Stimulated activated CD8-positive, alpha-beta memory T cell treated with anti-CD3 and anti-CD28 coated beads, Interleukin-4, amount 100 ng/mL, for 4 hours (primary cell): Measurements from ENCODE around the gene SLC6A6.
"Not testable (repeated sequence)": the region's sequence is repeated elsewhere in the genome, so short reads cannot be mapped to it uniquely, and the experiment has no call there.

Experiments
- DNase-seq, 2 donors: peaks; one replicate each; pipeline ENCODE4 v3.0.0-alpha.2; 2020; ENCODE audit warnings: low read depth in 2 of 2, low spot score in 1 of 2

SLC6A6 gene

GRCh38 chr3:14434498-14435151 lies 32.2 kb downstream of the SLC6A6 start:
- no peak for DNase-seq

- no peak for DNase-seq
These were observed 33.0 kb downstream of the SLC6A6 start for GRCh38 chr3:14435175-14436014.

GRCh38 chr3:14436954-14437281 lies 34.5 kb downstream of the SLC6A6 start:
- no peak for DNase-seq

- DNase-seq = not testable (repeated sequence)
These were observed 35.3 kb downstream of the SLC6A6 start for GRCh38 chr3:14437705-14438104.

- DNase-seq = no peak
These were observed 35.9 kb downstream of the SLC6A6 start for GRCh38 chr3:14438262-14438661.

DNA sequence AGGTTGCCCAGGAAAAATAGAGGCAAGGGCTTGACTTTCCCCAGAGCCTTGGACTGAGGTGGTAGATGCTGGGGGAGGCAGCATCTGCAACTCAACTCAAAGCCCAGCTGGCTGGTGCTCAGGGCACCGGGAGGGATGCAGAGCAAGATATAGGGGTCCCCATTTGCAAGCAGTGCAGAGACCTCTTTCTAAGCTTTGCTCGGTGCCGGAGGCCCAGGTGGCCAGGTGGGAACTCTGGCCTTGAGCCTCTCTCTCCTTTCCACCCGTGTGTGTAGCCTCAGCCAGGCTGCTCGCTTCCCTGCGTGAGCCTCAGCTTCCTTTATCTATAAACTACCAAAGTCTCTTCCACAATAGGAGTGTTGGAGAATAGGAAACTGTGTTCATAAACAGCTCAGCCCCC lies 36.5 kb downstream of the SLC6A6 start:
- DNase-seq = no peak

- DNase-seq = no peak
These were observed 37.2 kb downstream of the SLC6A6 start for GRCh38 chr3:14439501-14440167.

DNA sequence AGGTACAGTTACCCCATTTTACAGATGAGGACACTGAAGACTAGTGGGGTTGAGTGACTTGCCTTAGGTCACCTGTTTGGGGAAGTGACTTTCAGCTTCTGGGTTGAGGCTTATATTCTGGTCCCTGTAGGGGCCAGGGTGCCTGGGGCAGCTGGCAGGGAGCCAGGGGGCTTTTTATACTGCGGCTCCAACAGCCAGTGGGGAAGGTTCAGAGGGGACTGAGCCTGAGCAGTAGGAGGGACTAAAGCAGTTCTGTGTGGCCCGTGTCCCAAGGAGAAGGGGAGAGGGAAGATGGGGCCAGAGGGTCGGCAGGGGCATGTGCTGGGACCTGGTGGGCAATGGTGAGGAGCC lies 37.7 kb downstream of the SLC6A6 start:
- no peak for DNase-seq

DNA sequence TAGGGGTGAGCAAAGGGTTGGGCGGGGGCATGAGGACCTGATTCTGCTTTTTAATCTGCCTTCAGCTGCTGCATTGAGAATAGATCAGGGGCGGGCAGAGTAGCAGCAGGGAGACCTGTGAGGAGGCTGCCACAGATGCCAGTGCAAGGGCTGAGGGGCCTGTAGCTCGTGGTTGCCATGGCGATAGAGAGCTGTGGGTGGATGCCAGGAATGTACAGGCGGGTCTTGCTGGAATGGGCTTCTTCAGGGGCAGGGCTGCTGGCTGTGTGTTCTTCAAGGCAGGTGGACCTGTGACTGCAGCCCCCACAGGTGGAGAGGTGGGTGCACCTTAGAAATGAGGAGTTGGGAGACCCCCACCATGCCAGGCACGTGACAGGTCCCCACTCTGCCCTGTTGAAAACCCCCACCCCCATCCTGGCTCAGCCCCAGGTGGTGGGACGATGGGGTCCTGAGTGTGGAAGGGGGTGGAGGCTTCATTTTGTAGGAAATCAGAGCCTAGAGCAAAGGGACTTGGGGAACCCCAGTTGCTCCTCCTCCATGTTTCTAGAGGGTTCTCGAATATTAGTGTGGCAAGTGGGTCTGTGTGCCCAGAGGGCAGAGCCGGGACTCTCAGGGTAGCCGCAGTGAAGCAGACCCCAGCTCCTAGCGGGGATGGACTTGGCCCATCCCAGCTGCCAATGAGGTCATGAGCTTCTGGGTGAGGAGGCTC lies 38.3 kb downstream of the SLC6A6 start:
- no peak for DNase-seq

- DNase-seq = no peak
These were observed 39.0 kb downstream of the SLC6A6 start for GRCh38 chr3:14441240-14441919.

DNA sequence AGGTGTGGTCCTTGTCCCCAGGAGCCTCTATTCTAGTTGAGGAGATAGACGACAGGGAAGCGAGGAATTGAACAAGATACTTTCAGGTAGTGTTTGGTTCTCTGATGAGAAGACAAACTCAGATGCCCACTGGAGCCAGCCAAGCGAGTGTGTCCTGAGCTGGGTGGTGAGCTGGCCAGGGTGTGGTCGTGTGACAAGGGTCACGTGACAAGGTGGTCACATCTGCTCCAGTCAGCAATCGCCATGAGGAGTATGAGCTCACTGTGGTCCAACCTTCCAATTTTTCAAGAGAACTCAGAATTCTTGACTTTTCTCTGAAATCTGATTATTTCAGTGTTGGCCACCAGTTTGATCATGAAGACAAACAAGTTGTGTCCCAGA lies 39.5 kb downstream of the SLC6A6 start:
- DNase-seq = no peak

DNA sequence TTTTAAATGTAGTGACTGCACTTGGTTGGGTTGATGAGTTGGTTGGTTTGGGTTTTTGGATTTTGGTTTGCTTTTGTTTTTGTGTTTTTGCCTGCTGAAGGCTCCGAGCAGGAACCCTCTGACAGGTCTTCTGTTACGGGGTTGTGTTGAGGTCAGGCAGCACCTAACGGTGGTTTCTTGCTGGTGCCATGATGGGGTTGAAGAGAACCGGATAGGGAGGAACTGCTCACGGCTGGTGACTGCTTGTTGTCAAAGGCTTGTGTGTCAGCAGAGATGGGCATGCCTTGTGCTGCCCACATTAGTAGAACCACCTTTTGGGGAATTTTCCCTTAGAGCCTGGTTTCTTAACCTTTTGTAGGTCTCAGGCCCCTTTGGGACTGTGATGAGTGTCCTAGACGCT lies 42.0 kb downstream of the SLC6A6 start:
- no peak for DNase-seq

GRCh38 chr3:14445773-14446172 lies 43.4 kb downstream of the SLC6A6 start:
- DNase-seq = no peak

- no peak for DNase-seq
These were observed 44.7 kb downstream of the SLC6A6 start for GRCh38 chr3:14446988-14447570.

DNA sequence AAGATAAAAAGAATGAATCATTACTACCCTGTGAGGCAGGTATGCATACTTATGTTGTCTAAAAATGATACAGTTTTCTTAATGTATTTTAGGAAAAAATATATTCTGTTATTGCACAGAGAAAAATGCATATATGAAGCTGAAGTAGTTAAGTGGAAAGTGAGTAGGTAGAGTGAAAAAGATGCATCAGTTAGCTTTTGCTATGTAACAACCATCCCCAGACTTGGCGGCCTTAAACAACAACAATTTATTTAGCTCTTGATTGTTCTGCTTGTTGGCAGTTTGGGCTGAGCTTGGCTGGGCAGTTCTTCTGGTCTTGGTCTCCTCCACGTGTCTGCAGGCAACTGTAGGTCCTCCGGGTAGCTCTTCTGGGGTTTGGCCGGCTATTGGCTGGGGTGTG lies 45.7 kb downstream of the SLC6A6 start:
- DNase-seq = no peak

DNA sequence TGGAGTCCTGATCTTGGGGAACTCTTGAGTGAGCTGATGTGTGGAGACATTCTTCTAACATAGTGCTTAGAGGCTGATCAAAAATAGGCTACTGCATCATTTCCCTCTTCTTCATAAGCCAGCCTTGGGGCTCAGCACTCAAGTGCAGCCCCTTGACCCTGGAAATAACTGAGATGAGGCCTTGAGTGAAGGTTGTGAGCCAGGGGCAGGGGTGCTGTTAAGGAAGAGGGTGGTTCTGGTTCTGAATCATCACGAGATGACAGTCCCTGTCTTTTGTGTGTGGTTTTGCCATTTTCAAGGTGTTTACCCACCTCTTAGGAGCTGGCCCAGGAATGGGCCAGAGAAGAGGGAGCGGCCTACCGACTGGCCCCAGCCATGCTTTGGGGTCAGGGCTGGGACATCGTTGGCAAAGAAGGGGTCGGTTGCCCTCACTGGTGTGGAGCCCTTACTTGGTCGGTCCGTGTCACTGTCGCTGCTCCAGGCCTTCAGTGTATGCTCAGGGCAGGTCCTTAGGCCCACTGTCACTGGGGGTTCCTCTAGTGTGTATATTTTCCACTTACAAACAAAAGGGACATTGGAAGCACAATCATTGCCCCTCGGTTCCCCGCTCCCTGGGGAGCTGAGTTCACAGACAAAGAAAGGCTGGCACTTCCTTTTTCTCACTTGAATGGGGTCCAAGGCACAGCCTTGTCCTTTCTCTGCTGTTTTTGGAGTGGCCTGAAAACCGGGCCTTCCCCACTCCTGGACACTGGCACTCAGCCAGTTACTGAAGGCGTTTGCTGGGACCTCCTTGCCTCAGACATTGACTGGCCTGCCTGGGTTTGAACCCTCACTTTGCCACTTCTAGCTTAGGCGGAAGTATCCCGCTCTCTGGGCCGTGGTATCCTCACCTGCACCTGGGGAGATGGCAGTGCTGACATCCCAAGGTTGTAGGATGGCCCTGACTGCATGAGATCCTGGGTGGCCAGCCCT lies 46.6 kb downstream of the SLC6A6 start:
- DNase-seq = no peak

- no peak for DNase-seq
These were observed 48.1 kb downstream of the SLC6A6 start for GRCh38 chr3:14450506-14450905.

DNA sequence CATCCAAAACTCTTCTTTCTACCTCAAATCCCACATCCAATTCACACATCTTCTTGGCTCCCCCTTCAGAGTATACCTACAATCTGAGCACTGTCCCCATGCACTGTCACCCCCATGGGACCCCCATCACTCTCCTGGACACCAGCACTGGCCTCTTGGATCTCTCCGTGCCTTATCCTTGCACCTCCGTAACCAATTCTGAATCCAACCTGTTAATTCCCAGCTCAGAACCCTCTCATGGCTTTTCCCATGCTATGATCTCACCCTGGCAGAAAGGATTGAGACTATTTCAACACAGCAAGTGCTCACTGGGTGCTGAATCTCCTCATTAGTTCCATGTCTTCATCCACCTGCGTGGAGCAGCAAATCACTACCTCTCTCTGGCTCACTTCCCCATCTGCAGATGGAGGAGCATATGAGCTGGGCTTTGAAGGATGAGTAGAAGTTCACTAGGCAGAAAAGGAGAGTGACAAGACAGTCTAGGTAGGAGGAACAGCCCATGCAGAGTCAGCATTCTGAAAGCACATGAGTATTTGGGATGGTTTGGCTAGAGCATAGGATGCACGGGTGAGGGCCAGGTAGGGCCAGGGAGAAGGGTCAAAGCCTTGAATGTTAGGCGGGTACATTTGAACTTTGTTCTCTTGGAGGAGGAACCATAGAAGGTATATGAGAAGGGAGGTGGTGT lies 48.7 kb downstream of the SLC6A6 start:
- DNase-seq = no peak
